Adipose tissue (tissue), 3 donors: Measurements from ENCODE around the gene TMEM259. TPM values are rescaled to one million over a fixed set of nuclear protein-coding genes. Genes with fewer than 3 reads are reported as not detected.

ENCODE experiments used
- polyA plus RNA-seq, 3 donors: library from polyadenylated mRNA; stranded (reverse); fragments of 200-250 nt; gene quantifications; one replicate each; pipeline ENCODE4 v1.2.3, GENCODE V29; 2013
- donor health status: healthy with polysubstance abuse.
- donor health status: Bipolar disorder and iron deficiency.
- donor health status: healthy.

TMEM259 gene
- polyA plus RNA-seq, 3 donors, result 107 to 198 (median 126) TPM

Other genes starting within 250 kb of the TMEM259 start
- gene PTBP1, start 223.7 kb downstream of the TMEM259 start, polyA plus RNA-seq, result 100 to 1,000 TPM in 2 of 3 donors, 10 to 100 TPM in 1; 51.6 to 125 (median 119) TPM
- gene PLPPR3, start 199.2 kb downstream of the TMEM259 start, polyA plus RNA-seq, result under 1 TPM in 1 of 3 donors, not detected in 2; 0.02 TPM
- 1 to 10 TPM in 1 of 3 donors, under 1 TPM in 2; 0.03 to 3.3 (median 0.13) TPM for gene AZU1, start 193.3 kb downstream of the TMEM259 start, polyA plus RNA-seq
- gene PRTN3, start 180.1 kb downstream of the TMEM259 start, polyA plus RNA-seq, result 1 to 10 TPM in 1 of 3 donors, under 1 TPM in 2; 0.07 to 2.8 (median 0.09) TPM
- 1 to 10 TPM in 2 of 3 donors, under 1 TPM in 1; 0.54 to 9.2 (median 2.4) TPM for gene ELANE, start 168.8 kb downstream of the TMEM259 start, polyA plus RNA-seq
- 1,000 to 10,000 TPM in 1 of 3 donors, 100 to 1,000 TPM in 2; 146 to 2,068 (median 706) TPM for gene CFD, start 161.5 kb downstream of the TMEM259 start, polyA plus RNA-seq
- gene MED16, start 127.9 kb downstream of the TMEM259 start, polyA plus RNA-seq, result 10 to 100 TPM; 38.8 to 41.4 (median 39.0) TPM
- gene RNU6-9, start 127.6 kb downstream of the TMEM259 start, polyA plus RNA-seq, result not detected
- gene R3HDM4, start 107.9 kb downstream of the TMEM259 start, polyA plus RNA-seq, result 10 to 100 TPM; 44.6 to 59.1 (median 57.9) TPM
- gene KISS1R, start 103.8 kb downstream of the TMEM259 start, polyA plus RNA-seq, result under 1 TPM in 1 of 3 donors, not detected in 2; 0.37 TPM
- 1 to 10 TPM; 3.6 to 8.2 (median 8.0) TPM for gene ARID3A, start 95.1 kb downstream of the TMEM259 start, polyA plus RNA-seq
- 10 to 100 TPM; 26.7 to 33.5 (median 30.9) TPM for gene WDR18, start 36.8 kb downstream of the TMEM259 start, polyA plus RNA-seq
- under 1 TPM in 2 of 3 donors, not detected in 1; 0.01 to 0.03 TPM for gene GRIN3B, start 20.7 kb downstream of the TMEM259 start, polyA plus RNA-seq
- not detected for gene RNU6-2, start 399 bp upstream of the TMEM259 start, polyA plus RNA-seq
- 100 to 1,000 TPM in 1 of 3 donors, 10 to 100 TPM in 2; 39.3 to 107 (median 76.1) TPM for gene CNN2, start 5.5 kb upstream of the TMEM259 start, polyA plus RNA-seq
- 10 to 100 TPM in 2 of 3 donors, 1 to 10 TPM in 1; 9.6 to 26.2 (median 14.7) TPM for gene ABCA7, start 19.0 kb upstream of the TMEM259 start, polyA plus RNA-seq
- gene ARHGAP45, start 46.0 kb upstream of the TMEM259 start, polyA plus RNA-seq, result 10 to 100 TPM; 10.1 to 22.3 (median 14.7) TPM
- 100 to 1,000 TPM in 2 of 3 donors, 10 to 100 TPM in 1; 86.3 to 393 (median 226) TPM for gene POLR2E, start 74.3 kb upstream of the TMEM259 start, polyA plus RNA-seq
- gene GPX4, start 82.9 kb upstream of the TMEM259 start, polyA plus RNA-seq, result 1,000 to 10,000 TPM in 2 of 3 donors, 100 to 1,000 TPM in 1; 205 to 2,242 (median 1,517) TPM
- 100 to 1,000 TPM in 1 of 3 donors, 10 to 100 TPM in 2; 22.0 to 155 (median 53.1) TPM for gene SBNO2, start 153.1 kb upstream of the TMEM259 start, polyA plus RNA-seq
- gene STK11, start 184.7 kb upstream of the TMEM259 start, polyA plus RNA-seq, result 10 to 100 TPM; 24.5 to 42.9 (median 39.4) TPM
- 1 to 10 TPM in 2 of 3 donors, under 1 TPM in 1; 0.20 to 4.3 (median 2.0) TPM for gene CBARP, start 216.9 kb upstream of the TMEM259 start, polyA plus RNA-seq
- gene ATP5F1D, start 220.6 kb upstream of the TMEM259 start, polyA plus RNA-seq, result 100 to 1,000 TPM; 217 to 303 (median 219) TPM
- 10 to 100 TPM; 22.8 to 95.5 (median 75.0) TPM for gene MIDN, start 227.5 kb upstream of the TMEM259 start, polyA plus RNA-seq
- 100 to 1,000 TPM; 346 to 568 (median 388) TPM for gene CIRBP, start 248.2 kb upstream of the TMEM259 start, polyA plus RNA-seq